ENCODE data around the gene RAB28. TPM values are rescaled to one million over a fixed set of nuclear protein-coding genes. Genes with fewer than 3 reads are reported as not detected.

RAB28 gene
- total RNA-seq, 1 experiment from 2014 or later, result 19.8 TPM

DNA sequence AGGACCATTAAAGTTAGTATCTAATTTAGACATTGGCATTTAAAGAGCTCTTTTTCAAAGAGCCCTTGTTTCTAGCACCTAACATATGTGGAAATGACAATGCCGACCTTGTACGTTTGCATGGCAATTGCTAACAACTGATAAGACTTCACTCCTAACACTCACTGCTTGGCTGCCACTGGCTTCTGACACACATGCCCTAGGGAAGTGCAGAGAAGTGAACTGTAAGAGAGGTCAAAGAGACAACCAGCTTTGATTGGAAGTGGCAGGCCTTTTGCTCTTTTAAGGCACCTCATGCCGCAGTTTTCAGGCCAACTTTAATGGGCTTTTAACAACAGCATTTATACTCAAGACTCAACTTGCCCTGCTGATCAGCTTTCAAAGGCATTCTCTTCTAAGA is 158.4 kb downstream of the RAB28 start:
- Histone ChIP-seq H3T11ph (ENCODE audit: low read length) (no peak overlapping the region), H3K9ac (ENCODE audit: extremely low read depth, insufficient read length, low read length) (no peak overlapping the region), H3K4me2 (ENCODE audit: insufficient read depth, insufficient read length, low read length) (no peak overlapping the region), H3K27me3 (ENCODE audit: insufficient read depth, low read length) (no peaks in the 10 kb centered on the region), H4K91ac (ENCODE audit: insufficient read length, low read depth, low read length) (no peak overlapping the region), H3K18ac (ENCODE audit: insufficient read length, low read depth, low read length) (no peak overlapping the region), H2BK15ac (ENCODE audit: low read depth, low read length) (no peak overlapping the region), H2BK12ac (ENCODE audit: insufficient read length, low read depth, low read length) (no peak overlapping the region), H4K8ac (replicated peaks; ENCODE audit: insufficient read length, low read depth, low read length) (no peak overlapping the region), H3K4me1 (ENCODE audit: insufficient read depth, low read length) (peaks cover 5% of the 10 kb centered on the region; the same call in 1 of the 2 replicates), H4K20me1 (ENCODE audit: control insufficient read depth, insufficient read depth, insufficient read length) (no peaks in the 10 kb centered on the region), H2BK20ac (ENCODE audit: low read depth, low read length, poor library complexity, severe bottlenecking) (no peak overlapping the region), H2BK5ac (ENCODE audit: insufficient read length, low read length) (no peak overlapping the region), H3K4ac (ENCODE audit: low read depth, low read length) (no peak overlapping the region), H3K27ac (ENCODE audit: insufficient read length, low read depth, low read length) (no peak overlapping the region), H3K56ac (ENCODE audit: insufficient read length, low read depth, low read length) (no peak overlapping the region), H3K23me2 (ENCODE audit: insufficient read length, low read depth, low read length, poor library complexity, severe bottlenecking) (no peaks in the 10 kb centered on the region), H2AK5ac (ENCODE audit: insufficient read length, low read length) (no peak overlapping the region), H2BK120ac (ENCODE audit: low read depth, low read length, poor library complexity, severe bottlenecking) (no peak overlapping the region), H2AFZ (ENCODE audit: low read length) (no peak overlapping the region), H3K79me1 (ENCODE audit: insufficient read depth, low read depth, low read length, poor library complexity, severe bottlenecking) (no peaks in the 10 kb centered on the region), H3K14ac (ENCODE audit: insufficient read depth, low read length) (no peak overlapping the region), H3K9me3 (ENCODE audit: control insufficient read depth, low read depth, low read length) (no peaks in the 10 kb centered on the region), H3K79me2 (ENCODE audit: insufficient read depth, low read length) (no peaks in the 10 kb centered on the region), H3K23ac (ENCODE audit: insufficient read length, low read depth, low read length) (no peak overlapping the region), H4K5ac (ENCODE audit: insufficient read length, low read depth, low read length) (no peak overlapping the region)
- TF ChIP-seq, protein P1, sequence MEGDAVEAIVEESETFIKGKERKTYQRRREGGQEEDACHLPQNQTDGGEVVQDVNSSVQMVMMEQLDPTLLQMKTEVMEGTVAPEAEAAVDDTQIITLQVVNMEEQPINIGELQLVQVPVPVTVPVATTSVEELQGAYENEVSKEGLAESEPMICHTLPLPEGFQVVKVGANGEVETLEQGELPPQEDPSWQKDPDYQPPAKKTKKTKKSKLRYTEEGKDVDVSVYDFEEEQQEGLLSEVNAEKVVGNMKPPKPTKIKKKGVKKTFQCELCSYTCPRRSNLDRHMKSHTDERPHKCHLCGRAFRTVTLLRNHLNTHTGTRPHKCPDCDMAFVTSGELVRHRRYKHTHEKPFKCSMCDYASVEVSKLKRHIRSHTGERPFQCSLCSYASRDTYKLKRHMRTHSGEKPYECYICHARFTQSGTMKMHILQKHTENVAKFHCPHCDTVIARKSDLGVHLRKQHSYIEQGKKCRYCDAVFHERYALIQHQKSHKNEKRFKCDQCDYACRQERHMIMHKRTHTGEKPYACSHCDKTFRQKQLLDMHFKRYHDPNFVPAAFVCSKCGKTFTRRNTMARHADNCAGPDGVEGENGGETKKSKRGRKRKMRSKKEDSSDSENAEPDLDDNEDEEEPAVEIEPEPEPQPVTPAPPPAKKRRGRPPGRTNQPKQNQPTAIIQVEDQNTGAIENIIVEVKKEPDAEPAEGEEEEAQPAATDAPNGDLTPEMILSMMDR (conservative IDR thresholded peaks at IDR 0.05), result no peak
- Mint-ChIP-seq H3K27me3 (ENCODE audit: low read depth) (no peaks in the 10 kb centered on the region), H3K4me3 (no peak overlapping the region), H3K27ac (peak overlapping the region in 2 of 3 experiments; percentile 54 to 87; a peak in 3 of 7 replicates), H3K36me3 (ENCODE audit: insufficient read depth in 1 of 3, low read depth in 3 of 3) (peaks cover 4 to 14% (median 9%) of the 10 kb centered on the region in 3 experiments; a peak in 6 of 7 replicates), H3K9me3 (peaks cover 3 to 4% of the 10 kb centered on the region in 2 experiments; a peak in 1 of 5 replicates), H3K4me1 (peaks cover 18 to 19% of the 10 kb centered on the region in 2 experiments)
- no CpG with 5 or more reads among the region's 3 CpGs for WGBS (ENCODE audit: extremely low coverage, insufficient read length, low lambda C conversion rate)
- DNase-seq, result no peak
